ENCODE results near the gene FANCC.
A peak's percentile ranks its signal among the peaks of the same experiment; 100 is the strongest.

FANCC gene, protein sequence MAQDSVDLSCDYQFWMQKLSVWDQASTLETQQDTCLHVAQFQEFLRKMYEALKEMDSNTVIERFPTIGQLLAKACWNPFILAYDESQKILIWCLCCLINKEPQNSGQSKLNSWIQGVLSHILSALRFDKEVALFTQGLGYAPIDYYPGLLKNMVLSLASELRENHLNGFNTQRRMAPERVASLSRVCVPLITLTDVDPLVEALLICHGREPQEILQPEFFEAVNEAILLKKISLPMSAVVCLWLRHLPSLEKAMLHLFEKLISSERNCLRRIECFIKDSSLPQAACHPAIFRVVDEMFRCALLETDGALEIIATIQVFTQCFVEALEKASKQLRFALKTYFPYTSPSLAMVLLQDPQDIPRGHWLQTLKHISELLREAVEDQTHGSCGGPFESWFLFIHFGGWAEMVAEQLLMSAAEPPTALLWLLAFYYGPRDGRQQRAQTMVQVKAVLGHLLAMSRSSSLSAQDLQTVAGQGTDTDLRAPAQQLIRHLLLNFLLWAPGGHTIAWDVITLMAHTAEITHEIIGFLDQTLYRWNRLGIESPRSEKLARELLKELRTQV

DNA sequence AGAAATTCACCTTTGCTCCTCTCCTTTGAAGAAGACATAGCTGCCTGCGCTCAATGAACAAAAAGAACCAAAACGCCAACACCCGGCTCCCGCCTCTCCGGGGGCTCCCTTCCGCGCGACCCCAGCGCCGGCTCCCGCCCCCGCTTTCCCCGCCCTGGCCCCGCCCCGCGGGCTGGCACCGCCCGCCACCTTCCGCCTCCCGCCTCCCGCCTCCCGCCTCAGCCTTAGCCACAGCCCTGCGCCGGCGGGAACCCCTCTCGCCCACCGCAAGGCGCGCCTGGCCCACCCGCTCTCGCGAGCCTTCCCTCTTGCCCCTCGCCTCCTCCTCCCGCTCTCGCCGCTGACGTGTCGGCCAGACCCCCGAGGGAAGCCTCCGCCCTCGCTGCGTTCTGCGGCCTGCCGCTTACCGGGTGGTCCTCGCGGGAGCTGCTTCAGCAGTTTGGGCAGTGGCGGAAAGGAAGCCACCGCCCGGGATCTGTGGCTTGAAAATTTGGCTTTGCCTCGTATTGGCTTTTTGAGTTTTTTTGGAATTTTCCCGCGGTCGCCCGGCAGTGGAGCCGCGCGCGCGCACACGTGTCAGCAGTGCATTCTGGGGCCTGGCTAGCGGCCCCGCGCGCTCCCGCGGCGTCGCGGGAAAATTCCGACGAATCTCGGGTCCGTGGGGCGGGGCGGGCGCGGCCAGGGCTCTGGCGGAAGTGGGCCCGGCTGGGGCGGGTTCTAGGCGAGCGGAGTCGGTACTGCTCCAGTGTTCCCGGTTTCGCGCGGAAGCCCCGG is at the start of gene FANCC:
TSS of gene FANCC (minus strand) at position 591 of the 774 bp plus-strand sequence. CDS start 68,418 bp downstream, outside the sequence.
- TF ChIP-seq, protein P1, sequence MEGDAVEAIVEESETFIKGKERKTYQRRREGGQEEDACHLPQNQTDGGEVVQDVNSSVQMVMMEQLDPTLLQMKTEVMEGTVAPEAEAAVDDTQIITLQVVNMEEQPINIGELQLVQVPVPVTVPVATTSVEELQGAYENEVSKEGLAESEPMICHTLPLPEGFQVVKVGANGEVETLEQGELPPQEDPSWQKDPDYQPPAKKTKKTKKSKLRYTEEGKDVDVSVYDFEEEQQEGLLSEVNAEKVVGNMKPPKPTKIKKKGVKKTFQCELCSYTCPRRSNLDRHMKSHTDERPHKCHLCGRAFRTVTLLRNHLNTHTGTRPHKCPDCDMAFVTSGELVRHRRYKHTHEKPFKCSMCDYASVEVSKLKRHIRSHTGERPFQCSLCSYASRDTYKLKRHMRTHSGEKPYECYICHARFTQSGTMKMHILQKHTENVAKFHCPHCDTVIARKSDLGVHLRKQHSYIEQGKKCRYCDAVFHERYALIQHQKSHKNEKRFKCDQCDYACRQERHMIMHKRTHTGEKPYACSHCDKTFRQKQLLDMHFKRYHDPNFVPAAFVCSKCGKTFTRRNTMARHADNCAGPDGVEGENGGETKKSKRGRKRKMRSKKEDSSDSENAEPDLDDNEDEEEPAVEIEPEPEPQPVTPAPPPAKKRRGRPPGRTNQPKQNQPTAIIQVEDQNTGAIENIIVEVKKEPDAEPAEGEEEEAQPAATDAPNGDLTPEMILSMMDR (conservative IDR thresholded peaks at IDR 0.05), result no peak
- H3K27ac ChIP-seq, result peak within 1 kb of the TSS; percentile 95

DNA sequence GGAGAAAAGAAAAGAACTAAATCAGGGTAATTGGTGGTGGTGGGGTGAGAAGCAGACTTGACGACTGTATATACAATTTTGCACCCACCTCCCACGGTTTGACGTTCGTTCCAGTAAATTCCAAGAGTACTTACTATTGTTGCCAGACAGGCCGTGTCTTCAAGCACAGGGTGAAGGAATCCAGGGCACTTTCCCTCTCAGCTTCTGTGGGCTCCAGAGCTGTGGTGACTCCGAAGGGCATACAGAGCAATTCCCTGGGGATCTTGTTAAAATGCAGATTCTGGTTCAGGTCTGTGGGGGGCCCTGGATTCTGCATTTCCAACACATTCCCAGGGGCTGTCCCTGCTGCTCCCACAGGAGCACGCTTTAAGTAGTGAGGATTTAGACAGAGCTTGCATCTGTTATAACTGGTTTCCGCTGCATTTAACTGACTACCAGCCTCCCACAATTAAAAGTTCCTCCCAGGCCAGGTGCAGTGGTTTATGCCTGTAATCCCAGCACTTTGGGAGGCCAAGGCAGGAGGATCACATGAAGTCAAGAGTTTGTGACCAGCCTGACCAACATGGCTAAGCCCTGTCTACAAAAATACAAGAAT is 49.3 kb upstream of the FANCC start:
- no peak overlapping the region for H3K27ac ChIP-seq
- TF ChIP-seq, protein P1 (conservative IDR thresholded peaks at IDR 0.05), result no peak

DNA sequence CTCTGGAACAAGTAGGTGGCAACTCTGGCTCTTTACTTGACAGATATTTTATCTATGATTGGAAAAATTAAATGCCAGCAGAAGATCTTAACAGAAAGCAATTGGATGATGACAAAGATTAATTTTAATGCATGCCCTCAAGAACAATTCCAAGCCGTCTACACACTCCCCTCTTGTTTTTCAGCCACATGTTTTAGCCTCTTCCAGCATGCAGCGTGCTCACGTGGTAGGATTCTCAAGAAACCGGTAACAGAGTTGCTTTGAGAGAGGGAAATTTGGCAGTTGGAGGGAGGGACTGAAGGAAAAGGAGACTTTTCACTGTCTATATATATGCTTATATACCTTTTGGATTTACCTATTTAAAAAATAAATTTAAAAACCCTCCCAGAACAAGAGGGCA is 48.3 kb upstream of the FANCC start:
- TF ChIP-seq, protein P1 (conservative IDR thresholded peaks at IDR 0.05), result no peak
- H3K27ac ChIP-seq, result no peak overlapping the region

DNA sequence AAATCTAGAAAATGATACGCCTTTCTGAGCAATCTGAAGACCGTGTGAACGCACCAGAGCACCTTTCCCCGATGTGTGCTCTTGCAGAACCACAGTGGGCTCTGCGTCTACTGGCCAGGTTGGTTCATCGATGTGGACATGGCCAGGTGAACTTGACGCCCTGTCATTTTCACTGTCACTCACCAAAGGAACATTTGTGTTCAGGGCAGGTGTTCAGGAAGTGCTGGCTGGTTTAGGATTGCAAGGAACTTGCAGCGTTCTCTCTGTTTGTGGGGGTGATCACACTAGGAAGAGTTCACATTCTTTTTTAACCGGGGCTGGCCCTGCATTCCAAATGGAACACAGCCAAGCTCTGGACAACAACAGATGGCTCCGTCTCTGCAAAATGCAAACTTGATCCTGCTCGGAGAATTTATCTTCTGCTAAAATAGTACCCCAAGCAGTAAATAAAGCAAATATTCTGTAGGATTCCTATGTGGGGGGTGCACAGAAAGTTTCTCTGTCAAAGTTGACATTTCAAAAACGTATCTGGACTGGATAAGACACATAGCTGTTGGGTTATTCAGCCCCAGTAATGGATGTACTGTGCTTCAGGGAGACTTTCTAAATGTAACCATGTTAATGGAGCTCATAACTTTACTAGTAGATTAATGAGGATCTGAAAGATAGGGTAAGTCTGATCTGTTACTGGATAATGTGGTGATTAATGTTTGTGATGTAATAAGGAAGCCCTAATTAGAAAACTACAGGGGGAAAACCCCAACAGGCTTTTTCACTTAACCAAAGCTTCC is 45.7 kb upstream of the FANCC start:
- no peak overlapping the region for H3K27ac ChIP-seq
- TF ChIP-seq, protein P1 (conservative IDR thresholded peaks at IDR 0.05), result no peak

DNA sequence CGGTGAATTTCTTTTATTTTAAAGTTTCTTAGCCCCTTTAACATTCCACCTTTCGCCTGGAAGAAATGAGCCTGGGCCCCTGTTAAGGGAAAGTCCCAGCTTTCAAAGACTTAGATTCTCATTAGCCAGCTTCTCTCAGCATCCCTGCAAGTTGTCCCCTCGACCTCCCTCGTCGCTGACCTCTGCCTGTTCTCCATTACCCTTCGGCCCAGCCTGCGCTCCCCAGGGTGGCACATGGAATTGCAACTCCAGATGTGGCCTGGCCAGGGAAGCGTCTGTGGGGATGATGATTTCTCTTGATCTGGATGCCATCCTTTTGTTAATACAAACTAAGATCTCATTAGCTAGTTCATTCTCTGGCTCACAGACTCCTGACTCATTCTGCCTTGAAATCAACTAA is 43.4 kb upstream of the FANCC start:
- TF ChIP-seq, protein P1 (conservative IDR thresholded peaks at IDR 0.05), result no peak
- H3K27ac ChIP-seq, result no peak overlapping the region

DNA sequence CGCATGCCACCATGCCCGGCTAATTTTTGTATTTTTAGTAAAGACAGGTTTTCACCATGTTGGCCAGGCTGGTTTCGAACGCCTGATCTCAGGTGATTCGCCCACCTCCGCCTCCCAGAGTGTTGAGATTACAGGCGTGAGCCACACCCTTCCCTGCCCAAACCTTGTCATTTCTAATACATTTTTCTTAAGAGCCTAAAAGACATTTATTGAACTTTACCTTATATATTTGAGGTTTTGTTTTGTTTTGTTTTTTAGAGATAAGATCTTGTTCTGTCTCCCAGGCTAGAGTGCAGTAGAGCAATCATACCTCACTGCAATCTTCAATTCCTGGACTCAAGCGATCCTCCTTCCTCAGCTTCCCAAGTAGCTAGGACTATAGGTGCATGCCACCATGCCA is 39.8 kb upstream of the FANCC start:
- no peak overlapping the region for H3K27ac ChIP-seq

More for the DNA sequence above, 39.8 kb upstream of the FANCC start:
- TF ChIP-seq, protein P1 (conservative IDR thresholded peaks at IDR 0.05), result no peak
